Osteoblast (primary cell): Measurements from ENCODE around the gene S100A7. TPM values are rescaled to one million over a fixed set of nuclear protein-coding genes. Genes with fewer than 3 reads are reported as not detected.
"Not testable (repeated sequence)": the region's sequence is repeated elsewhere in the genome, so short reads cannot be mapped to it uniquely, and the experiment has no call there.

Experiments
- DNase-seq: peaks from one replicate; pipeline ENCODE4 v3.0.0; 2011; ENCODE audit warnings: low spot score, mixed read lengths; ENCODE audit not compliant: insufficient read length; ENCODE audit errors: missing footprints
- H2AFZ ChIP-seq: 2 replicates; pipeline ENCODE4 v1.6.0; 2011; ENCODE audit warnings: mild to moderate bottlenecking, low read length
- H3K27ac ChIP-seq: 2 replicates; pipeline ENCODE4 v1.5.1; 2011; ENCODE audit warnings: mild to moderate bottlenecking, low read depth, low read length, moderate library complexity
- H3K27me3 ChIP-seq: 2 replicates; pipeline ENCODE4 v1.6.0; 2012; ENCODE audit warnings: mild to moderate bottlenecking, control low read depth, inconsistent platforms, low read length, moderate library complexity; ENCODE audit not compliant: insufficient read depth
- H3K36me3 ChIP-seq: 2 replicates; pipeline ENCODE4 v1.5.1; 2011; ENCODE audit warnings: mild to moderate bottlenecking, low read length, control low read depth, moderate library complexity; ENCODE audit not compliant: insufficient read depth
- H3K4me1 ChIP-seq: 2 replicates; pipeline ENCODE4 v1.5.1; 2011; ENCODE audit warnings: mild to moderate bottlenecking, low read length, control low read depth, moderate library complexity; ENCODE audit not compliant: insufficient read depth
- H3K4me2 ChIP-seq: 2 replicates; pipeline ENCODE4 v1.6.0; 2011; ENCODE audit warnings: mild to moderate bottlenecking, low read length; ENCODE audit not compliant: insufficient read depth
- H3K4me3 ChIP-seq: fragments of 200-600 bp; sonication (generic); 3 replicates; pipeline ENCODE4 v1.5.1; 2012; ENCODE audit warnings: mild to moderate bottlenecking, low read length, inconsistent platforms; ENCODE audit not compliant: insufficient read depth
- H3K79me2 ChIP-seq: 2 replicates; pipeline ENCODE4 v1.6.0; 2012; ENCODE audit warnings: mild to moderate bottlenecking, low read length, control low read depth, inconsistent platforms; ENCODE audit not compliant: insufficient read depth
- H3K9me3 ChIP-seq: 2 replicates; pipeline ENCODE4 v1.5.1; 2011; ENCODE audit warnings: low read depth, low read length, control low read depth
- H4K20me1 ChIP-seq: 2 replicates; pipeline ENCODE4 v1.6.0; 2012; ENCODE audit warnings: mild to moderate bottlenecking, low read length, control low read depth; ENCODE audit not compliant: insufficient read depth
- total RNA-seq: library from RNA; depleted of rRNA; stranded (reverse); fragments of >200 nt; gene quantifications from 2 replicates; pipeline ENCODE4 v1.2.3, GENCODE V29; 2012
- TF ChIP-seq, protein P1 (sequence below): IDR thresholded peaks from 2 replicates; pipeline ENCODE4 v1.5.1; 2011; ENCODE audit warnings: mild to moderate bottlenecking, low read depth, low read length, moderate library complexity; ENCODE audit errors: extremely low read depth

Gene S100A7
- total RNA-seq, 1 donor, result not detected

DNA sequence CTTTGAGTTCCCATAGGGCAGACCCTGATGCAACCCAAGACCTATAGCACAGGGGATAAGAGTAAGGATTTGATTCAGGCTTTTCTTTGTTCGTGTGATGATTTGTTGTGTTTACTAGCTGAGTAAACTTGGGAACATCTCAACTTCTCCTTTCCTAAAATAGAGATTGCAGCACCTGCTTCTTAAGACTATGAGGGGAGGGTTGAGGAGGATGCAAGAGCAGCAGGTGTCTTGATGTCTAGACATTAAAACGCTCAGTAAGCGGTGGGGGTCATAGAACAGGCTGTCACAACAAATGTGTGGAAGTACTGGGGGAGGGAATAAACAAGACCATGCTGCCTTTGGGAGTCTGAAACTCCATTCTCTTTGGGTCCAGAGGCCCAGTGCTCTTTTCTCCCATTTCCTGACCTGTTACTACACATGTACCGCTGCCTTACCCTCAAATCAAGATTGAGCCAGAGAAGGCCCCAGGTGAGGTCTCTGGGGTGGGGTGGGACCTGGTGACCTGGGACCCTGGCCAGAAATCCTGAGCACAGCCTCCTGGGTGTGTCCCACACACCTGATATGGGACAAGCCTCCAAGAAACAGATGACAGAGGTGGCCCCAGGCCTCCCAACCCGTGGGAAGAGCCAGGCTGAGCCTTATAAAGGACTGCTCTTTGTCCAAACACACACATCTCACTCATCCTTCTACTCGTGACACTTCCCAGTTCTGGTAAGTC, 44.4 kb downstream of the S100A7 start, which contains the start of gene S100A7A:
S100A7A (plus strand) TSS at position 671 of the 721 bp plus-strand sequence. CDS start 1,563 bp downstream, outside the sequence.
- no peak within 1 kb of the TSS for H3K4me3 ChIP-seq

GRCh38 chr1:153413961-153414360, 46.5 kb downstream of the S100A7 start:
- H3K79me2 ChIP-seq, DNase-seq, H3K4me1 ChIP-seq, H3K4me2 ChIP-seq, H3K36me3 ChIP-seq, H3K4me3 ChIP-seq, H3K9me3 ChIP-seq, H4K20me1 ChIP-seq, H2AFZ ChIP-seq, H3K27ac ChIP-seq, H3K27me3 ChIP-seq: not testable (repeated sequence)

More for the DNA sequence above, 44.4 kb downstream of the S100A7 start, which contains the start of gene S100A7A:
- TF ChIP-seq, protein P1, sequence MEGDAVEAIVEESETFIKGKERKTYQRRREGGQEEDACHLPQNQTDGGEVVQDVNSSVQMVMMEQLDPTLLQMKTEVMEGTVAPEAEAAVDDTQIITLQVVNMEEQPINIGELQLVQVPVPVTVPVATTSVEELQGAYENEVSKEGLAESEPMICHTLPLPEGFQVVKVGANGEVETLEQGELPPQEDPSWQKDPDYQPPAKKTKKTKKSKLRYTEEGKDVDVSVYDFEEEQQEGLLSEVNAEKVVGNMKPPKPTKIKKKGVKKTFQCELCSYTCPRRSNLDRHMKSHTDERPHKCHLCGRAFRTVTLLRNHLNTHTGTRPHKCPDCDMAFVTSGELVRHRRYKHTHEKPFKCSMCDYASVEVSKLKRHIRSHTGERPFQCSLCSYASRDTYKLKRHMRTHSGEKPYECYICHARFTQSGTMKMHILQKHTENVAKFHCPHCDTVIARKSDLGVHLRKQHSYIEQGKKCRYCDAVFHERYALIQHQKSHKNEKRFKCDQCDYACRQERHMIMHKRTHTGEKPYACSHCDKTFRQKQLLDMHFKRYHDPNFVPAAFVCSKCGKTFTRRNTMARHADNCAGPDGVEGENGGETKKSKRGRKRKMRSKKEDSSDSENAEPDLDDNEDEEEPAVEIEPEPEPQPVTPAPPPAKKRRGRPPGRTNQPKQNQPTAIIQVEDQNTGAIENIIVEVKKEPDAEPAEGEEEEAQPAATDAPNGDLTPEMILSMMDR, result no peak
- no peak for DNase-seq
- Histone ChIP-seq H3K4me2 (no peak within 1 kb of the TSS), H3K79me2 (no peaks in the 10 kb centered on the region), H4K20me1 (no peaks in the 10 kb centered on the region), H3K27me3 (no peaks in the 10 kb centered on the region), H3K36me3 (no peaks in the 10 kb centered on the region), H3K9me3 (no peaks in the 10 kb centered on the region), H3K4me1 (no peaks in the 10 kb centered on the region), H2AFZ (no peak within 1 kb of the TSS), H3K27ac (no peak within 1 kb of the TSS)

Other genes with a start within 250 kb of the S100A7 start
- gene PRR9, start 243.1 kb downstream of the S100A7 start, total RNA-seq, result not detected in 2 replicates
- gene LORICRIN, start 201.0 kb downstream of the S100A7 start, total RNA-seq, result not detected in 2 replicates
- gene PGLYRP3, start 147.7 kb downstream of the S100A7 start, total RNA-seq, result not detected in 2 replicates
- gene PGLYRP4, start 111.8 kb downstream of the S100A7 start, total RNA-seq, result not detected in 2 replicates
- gene S100A9, start 102.8 kb downstream of the S100A7 start, total RNA-seq, result 0.36 and 0.59 TPM in 2 replicates
- gene S100A12, start 85.0 kb downstream of the S100A7 start, total RNA-seq, result not detected in 2 replicates
- gene S100A8, start 69.6 kb downstream of the S100A7 start, total RNA-seq, result not detected in 2 replicates
- gene S100A7A, start 44.1 kb downstream of the S100A7 start, total RNA-seq, result not detected in 2 replicates
- 1,187 and 1,317 TPM in 2 replicates for gene S100A6, start 75.3 kb upstream of the S100A7 start, total RNA-seq
- not detected in 2 replicates for gene S100A5, start 80.3 kb upstream of the S100A7 start, total RNA-seq
- gene S100A4, start 85.2 kb upstream of the S100A7 start, total RNA-seq, result 21.5 and 63.0 TPM in 2 replicates
- gene S100A3, start 88.6 kb upstream of the S100A7 start, total RNA-seq, result 4.4 and 7.6 TPM in 2 replicates
- 1.8 and 2.1 TPM in 2 replicates for gene S100A2, start 105.2 kb upstream of the S100A7 start, total RNA-seq
- gene S100A16, start 152.5 kb upstream of the S100A7 start, total RNA-seq, result 160 and 190 TPM in 2 replicates
- gene S100A14, start 155.7 kb upstream of the S100A7 start, total RNA-seq, result 0.36 TPM in 1 of 2 replicates, not detected in the other
- gene S100A13, start 166.9 kb upstream of the S100A7 start, total RNA-seq, result 121 and 165 TPM in 2 replicates
- 0.29 TPM in 1 of 2 replicates, not detected in the other for gene S100A1, start 167.8 kb upstream of the S100A7 start, total RNA-seq
- gene CHTOP, start 173.4 kb upstream of the S100A7 start, total RNA-seq, result 38.9 and 40.9 TPM in 2 replicates
- 53.6 TPM in 2 replicates for gene SNAPIN, start 198.1 kb upstream of the S100A7 start, total RNA-seq
- gene ILF2, start 210.3 kb upstream of the S100A7 start, total RNA-seq, result 130 and 142 TPM in 2 replicates
- gene NPR1, start 218.0 kb upstream of the S100A7 start, total RNA-seq, result under 0.01 TPM in 1 of 2 replicates, not detected in the other